GM21515 (cell line): ENCODE measurements around the gene OR51B4.
"Not testable (repeated sequence)": the region's sequence is repeated elsewhere in the genome, so short reads cannot be mapped to it uniquely, and the experiment has no call there.

Experiments used
- ATAC-seq: cut with Tn5 transposase; IDR thresholded peaks from one replicate; pipeline ENCODE4 v1.9.1; 2021; ENCODE audit not compliant: unreplicated experiment

OR51B4 gene

DNA sequence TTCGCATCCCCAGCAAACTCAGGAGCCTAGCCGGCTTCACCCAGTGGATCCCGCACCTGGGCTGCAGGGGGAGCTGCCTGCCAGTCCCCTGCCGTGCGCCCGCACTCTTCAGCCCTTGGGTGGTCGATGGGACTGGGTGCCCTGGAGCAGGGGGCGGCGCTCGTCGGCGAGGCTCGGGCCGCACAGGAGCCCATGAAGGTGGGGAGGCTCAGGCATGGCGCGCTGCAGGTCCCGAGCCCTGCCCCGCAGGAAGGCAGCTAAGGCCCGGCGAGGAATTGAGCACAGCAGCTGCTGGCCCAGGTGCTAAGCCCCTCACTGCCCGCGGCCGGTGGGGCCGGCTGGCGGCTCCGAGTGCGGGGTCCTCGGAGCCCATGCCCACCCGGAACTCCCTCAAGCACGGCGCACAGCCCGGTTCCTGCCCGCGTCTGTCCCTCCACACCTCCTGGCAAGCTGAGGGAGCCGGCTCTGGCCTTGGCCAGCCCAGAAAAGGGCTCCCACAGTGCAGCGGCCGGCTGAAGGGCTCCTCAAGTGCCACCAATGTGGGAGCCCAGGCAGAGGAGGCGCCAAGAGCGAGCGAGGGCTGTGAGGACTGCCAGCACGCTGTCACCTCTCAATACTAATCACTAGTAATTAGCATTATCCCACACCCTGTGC lies 7.3 kb downstream of the OR51B4 start:
- ATAC-seq = not testable (repeated sequence)

DNA sequence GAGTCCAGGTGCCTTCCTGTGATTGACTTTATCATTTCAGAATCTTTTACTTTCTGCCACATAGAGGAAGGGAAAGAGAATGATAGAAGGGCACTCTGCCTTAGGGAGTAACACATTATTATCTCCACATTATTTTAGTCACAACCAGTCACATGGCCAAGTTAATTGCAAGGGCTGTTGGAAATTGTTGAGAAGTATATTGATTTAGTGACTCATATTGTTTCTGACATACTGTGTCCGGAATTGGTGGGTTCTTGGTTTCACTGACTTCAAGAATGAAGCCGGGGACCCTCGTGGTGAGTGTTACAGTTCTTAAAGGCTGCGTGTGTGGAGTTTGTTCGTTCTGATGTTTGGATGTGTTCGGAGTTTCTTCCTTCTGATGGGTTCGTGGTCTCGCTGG lies 8.7 kb downstream of the OR51B4 start:
- ATAC-seq = no peak

DNA sequence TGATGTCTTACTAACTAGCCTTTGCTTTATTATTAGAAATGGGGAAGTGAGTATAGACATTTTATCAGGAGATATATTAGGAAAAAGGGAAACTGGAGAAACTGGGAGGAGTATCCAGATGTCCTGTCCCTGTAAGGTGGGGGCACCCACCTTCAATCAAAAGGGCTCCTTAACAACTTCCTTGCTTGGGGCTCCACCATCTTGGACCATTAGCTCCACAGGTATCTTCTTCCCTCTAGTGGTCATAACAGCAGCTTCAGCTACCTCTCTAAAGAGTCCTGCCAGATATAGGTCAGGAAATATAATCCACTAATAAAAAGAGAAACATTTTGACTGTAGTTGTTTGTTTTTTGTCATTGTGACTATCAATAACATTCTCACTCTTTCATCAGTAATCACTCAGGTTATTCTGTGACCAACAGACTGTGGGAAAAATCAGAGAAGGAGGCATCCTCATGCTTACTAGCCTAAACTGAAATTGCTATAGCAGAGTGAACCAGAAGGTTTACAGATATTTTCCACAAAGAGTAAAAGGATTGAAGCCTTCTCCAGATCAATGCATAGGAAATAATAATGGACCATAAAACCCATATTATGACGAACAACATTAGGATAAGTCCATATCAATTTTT lies 10.4 kb downstream of the OR51B4 start:
- ATAC-seq = peak; percentile 94

DNA sequence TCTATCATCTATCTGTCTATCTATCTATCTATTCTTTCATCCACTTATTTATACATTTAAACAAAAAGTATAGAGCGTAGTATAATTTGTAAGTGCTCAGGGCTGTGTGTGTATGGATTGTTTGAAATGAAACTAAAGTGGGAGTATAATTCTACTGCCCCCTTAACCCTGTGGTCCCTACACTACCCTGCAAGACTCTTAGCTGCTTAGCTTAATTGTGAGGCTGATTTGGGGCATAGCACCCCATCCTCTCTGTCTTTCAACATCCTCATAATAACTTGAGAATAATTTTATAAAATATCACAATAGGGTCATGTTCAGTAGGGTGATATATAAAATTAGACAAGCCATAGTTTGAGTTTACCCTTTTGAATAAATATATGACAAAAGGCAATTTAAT lies 11.6 kb downstream of the OR51B4 start:
- no peak for ATAC-seq

DNA sequence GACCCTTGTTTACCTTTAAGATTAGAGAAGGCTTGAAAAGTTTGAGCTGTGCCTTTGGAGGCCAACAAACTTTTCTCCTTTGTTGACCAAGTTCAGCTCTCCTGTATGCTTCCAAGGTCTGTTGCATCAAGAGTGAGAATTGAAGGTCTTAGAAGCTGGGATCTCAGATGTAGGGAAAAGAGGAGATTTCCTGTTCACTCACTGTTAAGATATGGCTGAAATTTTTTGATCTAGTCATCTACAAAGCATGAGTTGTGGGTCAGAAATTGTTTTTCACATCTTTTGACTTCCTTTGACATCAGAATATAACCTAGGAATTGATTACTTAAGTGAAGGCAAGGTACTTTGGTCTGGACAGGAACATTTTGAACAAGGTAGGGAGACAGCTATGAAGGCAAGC lies 12.1 kb downstream of the OR51B4 start:
- no peak for ATAC-seq

DNA sequence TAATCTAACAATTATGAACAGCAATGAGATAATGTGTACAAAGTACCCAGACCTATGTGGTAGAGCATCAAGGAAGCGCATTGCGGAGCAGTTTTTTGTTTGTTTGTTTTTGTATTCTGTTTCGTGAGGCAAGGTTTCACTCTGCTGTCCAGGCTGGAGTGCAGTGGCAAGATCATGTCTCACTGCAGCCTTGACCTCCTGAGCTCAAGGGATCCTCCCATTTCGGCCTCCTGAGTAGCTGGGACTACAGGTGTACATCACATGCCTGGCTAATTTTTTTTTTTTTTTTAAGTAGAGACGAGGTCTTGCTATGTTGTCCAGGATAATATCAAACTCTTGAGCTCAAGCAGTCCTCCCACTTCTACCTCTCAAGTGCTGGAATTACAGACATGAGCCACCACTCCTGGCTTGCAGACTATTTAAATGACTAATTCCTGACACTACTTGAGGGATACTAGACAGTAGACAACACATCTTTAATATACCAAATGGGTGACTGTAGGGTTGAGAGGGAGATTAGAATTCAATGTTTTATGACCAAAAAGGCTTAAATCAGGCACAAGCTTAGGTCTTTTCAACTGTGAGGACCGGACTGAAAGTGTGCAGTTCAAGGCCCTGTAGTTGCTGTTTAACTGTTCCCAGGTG lies 12.7 kb downstream of the OR51B4 start:
- no peak for ATAC-seq

DNA sequence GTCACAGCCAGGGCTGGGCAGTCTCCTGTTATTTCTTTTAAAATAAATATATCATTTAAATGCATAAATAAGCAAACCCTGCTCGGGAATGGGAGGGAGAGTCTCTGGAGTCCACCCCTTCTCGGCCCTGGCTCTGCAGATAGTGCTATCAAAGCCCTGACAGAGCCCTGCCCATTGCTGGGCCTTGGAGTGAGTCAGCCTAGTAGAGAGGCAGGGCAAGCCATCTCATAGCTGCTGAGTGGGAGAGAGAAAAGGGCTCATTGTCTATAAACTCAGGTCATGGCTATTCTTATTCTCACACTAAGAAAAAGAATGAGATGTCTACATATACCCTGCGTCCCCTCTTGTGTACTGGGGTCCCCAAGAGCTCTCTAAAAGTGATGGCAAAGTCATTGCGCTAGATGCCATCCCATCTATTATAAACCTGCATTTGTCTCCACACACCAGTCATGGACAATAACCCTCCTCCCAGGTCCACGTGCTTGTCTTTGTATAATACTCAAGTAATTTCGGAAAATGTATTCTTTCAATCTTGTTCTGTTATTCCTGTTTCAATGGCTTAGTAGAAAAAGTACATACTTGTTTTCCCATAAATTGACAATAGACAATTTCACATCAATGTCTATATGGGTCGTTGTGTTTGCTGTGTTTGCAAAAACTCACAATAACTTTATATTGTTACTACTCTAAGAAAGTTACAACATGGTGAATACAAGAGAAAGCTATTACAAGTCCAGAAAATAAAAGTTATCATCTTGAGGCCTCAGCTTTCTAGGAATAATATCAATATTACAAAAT lies 13.4 kb downstream of the OR51B4 start:
- no peak for ATAC-seq

DNA sequence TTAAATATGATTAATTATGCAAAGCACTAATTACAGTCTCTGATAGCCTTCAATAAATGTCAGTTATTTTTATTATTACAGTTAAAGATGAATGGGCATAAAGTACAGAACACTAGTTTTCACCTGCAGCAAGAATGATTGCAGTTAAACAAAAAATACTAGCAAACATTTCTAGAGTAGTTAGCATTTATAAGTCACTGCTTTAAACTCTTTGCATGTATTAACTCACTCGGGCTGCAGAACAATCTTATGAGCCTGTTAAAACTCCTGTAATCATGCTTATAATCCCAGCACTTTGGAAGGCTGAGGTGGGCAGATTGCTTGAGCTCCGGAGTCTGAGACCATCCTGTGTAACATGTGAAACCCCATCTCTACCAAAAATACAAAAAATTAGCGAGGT lies 14.8 kb downstream of the OR51B4 start:
- no peak for ATAC-seq

DNA sequence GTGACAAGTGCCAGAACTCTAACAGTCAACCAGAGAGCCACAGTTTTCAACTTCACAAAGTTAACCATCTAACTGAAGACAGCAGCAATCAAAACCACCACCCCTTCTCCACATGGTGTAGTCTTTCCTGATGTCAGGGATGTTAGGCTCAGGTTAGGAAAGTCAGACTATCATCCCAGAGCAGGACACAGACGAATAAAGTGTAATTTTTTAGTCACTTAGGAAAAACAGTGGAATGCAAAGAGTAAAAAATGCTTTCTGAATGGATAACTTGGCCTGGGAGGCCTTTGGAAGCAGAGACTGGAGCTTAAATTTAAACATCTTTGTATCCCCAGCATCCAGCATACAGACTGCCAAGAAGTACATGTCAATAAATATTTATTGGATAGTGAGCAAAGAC lies 15.4 kb downstream of the OR51B4 start:
- no peak for ATAC-seq

DNA sequence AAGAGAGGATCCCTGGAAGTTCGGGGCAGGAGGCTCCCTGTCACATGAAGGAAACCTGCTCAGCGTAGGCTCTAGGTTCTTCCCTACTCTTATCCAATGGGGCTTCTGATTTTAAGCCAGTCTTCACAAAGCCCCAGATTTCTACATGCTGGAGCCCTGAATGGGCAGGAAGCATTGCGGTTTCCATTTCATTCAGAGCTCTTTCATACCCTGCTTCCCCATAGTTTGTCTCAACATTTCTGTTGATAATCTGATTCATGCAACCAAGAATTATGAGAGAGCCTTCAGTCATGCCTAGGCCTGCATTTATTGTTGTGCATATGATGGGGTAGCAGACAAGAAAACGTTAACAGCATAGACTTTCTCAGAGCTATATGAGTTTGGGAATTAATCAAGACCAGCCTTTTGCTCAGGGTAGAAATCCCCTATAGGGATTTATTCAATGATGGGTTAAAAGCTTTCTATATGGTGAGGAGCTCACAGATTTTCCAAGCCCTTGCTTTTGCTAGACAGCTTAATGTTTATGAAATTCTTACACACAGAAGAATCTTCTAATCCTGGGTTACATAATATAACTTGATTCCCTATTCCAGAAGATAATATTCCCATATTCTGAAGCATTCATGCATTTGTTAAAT lies 15.9 kb downstream of the OR51B4 start:
- ATAC-seq = no peak

DNA sequence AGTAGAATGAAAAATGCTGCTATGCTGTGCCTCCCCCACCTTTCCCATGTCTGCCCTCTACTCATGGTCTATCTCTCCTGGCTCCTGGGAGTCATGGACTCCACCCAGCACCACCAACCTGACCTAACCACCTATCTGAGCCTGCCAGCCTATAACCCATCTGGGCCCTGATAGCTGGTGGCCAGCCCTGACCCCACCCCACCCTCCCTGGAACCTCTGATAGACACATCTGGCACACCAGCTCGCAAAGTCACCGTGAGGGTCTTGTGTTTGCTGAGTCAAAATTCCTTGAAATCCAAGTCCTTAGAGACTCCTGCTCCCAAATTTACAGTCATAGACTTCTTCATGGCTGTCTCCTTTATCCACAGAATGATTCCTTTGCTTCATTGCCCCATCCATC lies 17.1 kb downstream of the OR51B4 start:
- no peak for ATAC-seq

DNA sequence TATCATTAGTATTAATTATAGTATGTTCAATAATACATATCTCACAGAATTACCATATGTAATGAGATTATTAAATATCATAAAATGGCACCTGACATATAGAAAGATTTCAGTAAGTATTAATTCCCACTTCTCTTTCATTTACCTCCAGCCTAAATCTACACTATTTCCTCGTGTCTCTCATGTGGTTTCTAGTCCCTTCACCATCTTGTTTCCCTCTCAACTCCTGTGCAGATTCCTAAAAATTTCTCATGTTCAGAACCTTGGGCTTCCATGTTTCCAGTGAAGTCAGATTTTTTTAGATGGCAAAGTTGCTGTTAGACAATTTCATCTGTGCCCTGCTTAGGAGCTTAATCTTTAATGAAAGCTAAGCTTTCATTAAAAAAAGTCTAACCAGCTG lies 17.9 kb downstream of the OR51B4 start:
- no peak for ATAC-seq

DNA sequence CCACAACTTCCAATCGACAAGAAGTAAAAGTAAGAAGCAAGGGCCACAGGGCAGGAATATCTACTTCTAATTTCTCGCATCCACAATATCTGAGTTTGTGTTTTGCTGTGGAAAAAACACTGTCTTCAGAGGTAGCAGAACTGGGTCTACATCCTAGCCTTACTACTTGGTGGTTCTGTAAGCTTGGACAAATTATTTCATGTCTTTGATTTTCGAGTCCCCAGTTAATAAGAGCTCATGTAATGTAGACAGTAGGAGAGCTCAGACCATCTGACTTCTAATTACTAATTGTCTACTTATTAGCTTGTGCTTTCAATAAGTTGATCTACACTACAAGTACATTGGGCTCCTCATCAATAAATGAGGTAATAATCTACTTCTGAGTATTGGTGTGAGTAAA lies 18.7 kb downstream of the OR51B4 start:
- no peak for ATAC-seq

DNA sequence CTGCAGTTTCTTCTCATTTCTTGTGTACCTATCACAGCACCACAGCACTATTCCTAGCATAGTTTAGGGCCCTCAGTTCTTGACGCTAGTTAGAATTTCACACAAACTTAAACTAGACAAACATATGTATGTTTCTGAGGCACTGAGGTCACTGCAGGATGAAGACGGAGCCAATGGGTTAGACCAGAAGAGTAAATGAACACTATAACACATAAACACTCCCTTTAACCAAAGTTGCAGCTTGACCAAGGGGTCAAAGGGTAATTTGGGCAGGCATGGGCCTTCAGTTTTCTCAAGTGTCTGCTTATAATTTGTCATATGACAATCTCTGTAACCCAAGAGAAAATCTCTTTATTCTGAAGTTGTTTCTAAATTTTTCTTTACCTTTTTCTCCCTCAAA lies 19.1 kb downstream of the OR51B4 start:
- no peak for ATAC-seq

DNA sequence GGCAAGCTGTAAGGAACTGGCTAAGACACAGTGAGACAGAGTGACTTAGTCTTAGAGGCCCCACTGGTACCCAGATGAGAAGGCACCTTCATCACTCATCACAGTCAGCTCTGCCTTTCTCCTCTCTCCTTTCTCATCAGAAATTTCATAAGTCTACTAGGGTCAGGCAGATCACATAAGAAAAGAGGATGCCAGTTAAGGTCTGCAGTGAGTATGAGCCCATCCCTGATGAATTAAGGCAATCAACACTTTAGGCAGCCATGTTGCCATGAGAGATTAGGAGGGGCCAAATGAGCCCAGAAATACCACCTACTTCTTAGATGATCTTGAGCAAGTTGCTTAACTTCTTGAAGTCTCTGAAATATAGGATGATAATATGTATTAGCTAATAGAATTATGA lies 20.1 kb downstream of the OR51B4 start:
- ATAC-seq = no peak

DNA sequence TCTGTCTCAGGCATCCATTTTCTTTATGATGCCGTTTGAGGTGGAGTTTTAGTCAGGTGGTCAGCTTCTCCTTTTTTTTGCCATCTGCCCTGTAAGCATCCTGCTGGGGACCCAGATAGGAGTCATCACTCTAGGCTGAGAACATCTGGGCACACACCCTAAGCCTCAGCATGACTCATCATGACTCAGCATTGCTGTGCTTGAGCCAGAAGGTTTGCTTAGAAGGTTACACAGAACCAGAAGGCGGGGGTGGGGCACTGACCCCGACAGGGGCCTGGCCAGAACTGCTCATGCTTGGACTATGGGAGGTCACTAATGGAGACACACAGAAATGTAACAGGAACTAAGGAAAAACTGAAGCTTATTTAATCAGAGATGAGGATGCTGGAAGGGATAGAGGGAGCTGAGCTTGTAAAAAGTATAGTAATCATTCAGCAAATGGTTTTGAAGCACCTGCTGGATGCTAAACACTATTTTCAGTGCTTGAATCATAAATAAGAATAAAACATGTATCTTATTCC lies 21.1 kb downstream of the OR51B4 start:
- ATAC-seq = peak; percentile 74

DNA sequence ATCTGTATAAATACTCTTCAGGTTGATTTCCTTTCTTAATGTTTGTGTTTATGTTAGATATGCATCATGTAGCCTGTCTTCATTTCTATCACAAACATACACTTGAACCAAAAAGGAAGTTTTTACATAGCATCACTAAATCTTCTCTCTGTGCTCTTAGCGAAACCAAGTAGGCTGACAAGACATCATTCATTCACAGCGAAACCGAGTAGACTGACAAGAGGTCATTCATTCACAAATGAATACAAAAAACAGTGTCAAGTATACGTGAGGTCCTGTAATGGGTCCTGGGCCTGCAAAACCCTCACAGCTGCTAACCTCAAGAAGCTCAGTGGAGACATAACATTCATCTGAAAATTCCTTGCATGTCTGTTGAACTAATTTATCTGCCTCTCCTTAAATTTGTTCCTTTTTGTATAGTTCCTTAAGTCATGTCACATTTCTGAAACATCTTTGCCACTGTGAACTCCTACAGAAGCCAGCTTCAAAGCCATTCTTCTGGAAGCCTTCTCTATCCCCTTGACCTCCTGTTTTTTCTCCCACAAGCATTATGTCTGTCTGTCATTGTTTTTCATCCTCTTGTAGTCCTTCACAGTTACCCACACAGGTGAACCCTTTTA lies 22.2 kb downstream of the OR51B4 start:
- ATAC-seq = no peak

DNA sequence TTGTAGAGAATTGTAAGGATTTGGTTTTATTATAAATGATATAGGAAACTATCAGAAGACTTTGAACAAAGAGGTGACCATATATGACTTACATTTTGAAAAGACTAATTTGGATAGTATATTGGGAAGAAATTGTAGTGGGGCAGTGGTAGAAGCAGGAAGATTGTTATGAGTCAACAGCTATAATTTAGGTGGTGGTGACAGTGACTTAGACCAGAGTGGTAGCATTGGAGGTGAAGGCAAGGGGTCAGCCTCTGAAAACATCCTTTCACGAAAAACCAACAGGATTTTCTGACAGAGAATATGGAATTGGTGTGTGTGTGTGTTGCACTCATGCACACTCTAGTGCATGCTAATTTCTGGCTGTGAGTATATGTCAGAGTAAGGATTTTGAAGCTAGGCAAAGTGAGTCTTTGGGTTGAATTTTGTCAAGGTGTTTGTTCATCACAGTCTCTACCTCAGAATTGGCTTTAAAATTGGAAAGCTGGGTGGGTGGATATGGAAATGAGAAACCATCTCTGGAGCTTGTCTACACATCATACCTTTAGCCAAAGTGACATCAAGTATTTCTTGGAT lies 23.9 kb downstream of the OR51B4 start:
- ATAC-seq = no peak

DNA sequence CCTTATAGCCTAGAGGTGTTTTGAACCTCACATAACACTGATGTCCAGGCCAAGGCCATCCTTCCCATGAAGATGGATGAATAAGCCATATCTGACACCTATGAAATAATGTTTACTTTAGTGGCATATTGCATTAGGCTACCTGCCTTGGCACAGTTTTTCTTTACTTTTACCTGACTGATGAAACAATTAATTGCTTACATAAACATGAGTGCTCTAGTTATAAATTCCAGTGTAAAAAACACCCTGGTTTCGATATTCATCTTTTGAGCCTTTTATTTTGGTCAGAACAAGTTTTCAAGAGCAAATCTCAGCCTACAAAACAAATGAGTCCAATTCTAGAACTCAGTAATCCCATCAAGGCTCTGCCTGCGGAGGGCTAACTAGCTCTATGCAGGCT lies 25.0 kb downstream of the OR51B4 start:
- ATAC-seq = no peak

DNA sequence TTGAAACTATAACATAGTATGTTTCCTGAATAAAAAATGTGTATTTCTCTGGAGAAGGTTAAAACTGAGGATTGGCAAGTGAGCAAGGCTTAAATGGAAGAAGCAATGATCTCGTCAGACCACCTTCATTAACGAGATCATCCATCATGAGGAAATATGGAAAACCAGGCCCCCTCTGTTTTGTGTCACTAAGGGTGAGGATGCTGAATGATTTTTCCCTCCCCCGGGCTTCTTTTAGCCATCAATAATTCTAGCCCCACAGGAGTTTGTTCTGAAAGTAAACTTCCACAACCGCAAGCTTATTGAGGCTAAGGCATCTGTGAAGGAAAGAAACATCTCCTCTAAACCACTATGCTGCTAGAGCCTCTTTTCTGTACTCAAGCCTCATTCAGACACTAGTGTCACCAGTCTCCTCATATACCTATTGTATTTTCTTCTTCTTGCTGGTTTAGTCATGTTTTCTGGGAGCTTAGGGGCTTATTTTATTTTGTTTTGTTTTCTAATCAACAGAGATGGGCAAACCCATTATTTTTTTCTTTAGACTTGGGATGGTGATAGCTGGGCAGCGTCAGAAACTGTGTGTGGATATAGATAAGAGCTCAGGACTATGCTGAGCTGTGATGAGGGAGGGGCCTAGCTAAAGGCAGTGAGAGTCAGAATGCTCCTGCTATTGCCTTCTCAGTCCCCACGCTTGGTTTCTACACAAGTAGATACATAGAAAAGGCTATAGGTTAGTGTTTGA lies 26.2 kb downstream of the OR51B4 start:
- ATAC-seq = no peak
